Colon (tissue), 2 donors: ENCODE results near the gene PAK3.

Experiments used
- FAIRE-seq: peaks from 2 replicates; lab custom pipeline; 2012; peaks lifted over from hg19 to GRCh38; lab: Jason Lieb, UNC
- donor health status: control.
- donor health status: control.

The PAK3 gene

GRCh38 chrX:111131572-111131971 lies 35.6 kb downstream of the PAK3 start:
- FAIRE-seq = no peak

DNA sequence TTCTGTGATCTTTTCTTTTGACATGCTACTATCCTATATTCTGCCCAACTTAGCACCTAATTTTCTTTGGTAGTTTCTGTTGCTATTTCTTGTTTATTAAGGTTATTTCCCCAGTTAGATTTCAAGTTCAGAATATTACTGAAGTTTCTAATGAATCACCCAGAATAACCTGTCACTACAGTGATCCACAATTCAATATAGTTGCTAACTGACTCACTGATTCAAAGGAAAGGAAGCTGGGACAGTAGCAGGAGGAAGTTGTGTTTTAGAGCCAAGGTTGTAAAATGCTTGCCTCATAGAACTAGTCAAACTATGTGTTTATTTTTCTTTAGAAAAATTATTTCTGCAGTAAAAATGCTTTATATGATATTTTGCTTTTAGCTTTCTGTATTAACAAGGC lies 37.4 kb downstream of the PAK3 start:
- FAIRE-seq = no peak

DNA sequence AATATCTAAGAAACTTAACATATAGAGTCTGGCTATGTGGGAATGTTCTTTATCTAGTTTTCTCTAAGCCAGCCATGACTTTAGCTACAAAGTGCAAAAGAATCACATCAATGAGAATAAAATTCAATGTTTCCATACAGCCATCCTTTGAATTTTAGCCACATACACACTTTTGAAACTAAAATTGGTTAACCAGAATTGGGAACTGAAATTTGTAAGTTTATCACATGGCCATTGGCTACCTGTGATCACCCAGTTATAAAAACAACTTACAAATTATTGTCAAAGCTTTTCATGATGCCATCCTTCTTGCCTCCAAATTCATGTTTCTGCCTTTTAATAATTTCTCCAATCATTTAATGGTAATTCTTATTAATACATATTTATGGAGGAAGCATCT lies 49.9 kb downstream of the PAK3 start:
- FAIRE-seq = peak; percentile 43

GRCh38 chrX:111151764-111152163 lies 55.8 kb downstream of the PAK3 start:
- FAIRE-seq = no peak

- peak; percentile 88 for FAIRE-seq
Observed at GRCh38 chrX:111159232-111159631, 63.2 kb downstream of the PAK3 start.

- peak; percentile 51 for FAIRE-seq
Observed at GRCh38 chrX:111164728-111165127, 68.7 kb downstream of the PAK3 start.

GRCh38 chrX:111165902-111166301 lies 69.9 kb downstream of the PAK3 start:
- no peak for FAIRE-seq

- no peak for FAIRE-seq
Observed at GRCh38 chrX:111167334-111167733, 71.3 kb downstream of the PAK3 start.

- FAIRE-seq = peak; percentile 62
Observed at GRCh38 chrX:111168314-111168713, 72.3 kb downstream of the PAK3 start.

DNA sequence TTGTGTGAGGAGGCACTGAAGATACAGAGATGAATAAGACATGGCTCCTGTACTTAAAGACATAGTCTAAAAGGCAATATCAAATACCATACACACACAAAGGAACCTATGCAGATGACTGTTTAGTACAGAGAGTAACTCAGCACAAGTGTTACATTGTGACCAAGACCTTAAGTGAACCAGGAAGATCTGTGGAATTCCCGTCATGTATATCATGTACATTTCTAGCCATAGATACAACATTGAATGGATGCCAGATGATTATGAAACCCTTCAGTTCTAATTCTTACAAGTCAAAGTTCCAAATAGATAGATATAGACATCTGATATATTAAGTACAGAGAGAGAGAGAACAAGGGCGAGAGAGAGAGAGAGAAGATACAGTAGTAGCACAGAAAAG lies 73.2 kb downstream of the PAK3 start:
- no peak for FAIRE-seq

- no peak for FAIRE-seq
Observed at GRCh38 chrX:111170017-111170416, 74.0 kb downstream of the PAK3 start.

DNA sequence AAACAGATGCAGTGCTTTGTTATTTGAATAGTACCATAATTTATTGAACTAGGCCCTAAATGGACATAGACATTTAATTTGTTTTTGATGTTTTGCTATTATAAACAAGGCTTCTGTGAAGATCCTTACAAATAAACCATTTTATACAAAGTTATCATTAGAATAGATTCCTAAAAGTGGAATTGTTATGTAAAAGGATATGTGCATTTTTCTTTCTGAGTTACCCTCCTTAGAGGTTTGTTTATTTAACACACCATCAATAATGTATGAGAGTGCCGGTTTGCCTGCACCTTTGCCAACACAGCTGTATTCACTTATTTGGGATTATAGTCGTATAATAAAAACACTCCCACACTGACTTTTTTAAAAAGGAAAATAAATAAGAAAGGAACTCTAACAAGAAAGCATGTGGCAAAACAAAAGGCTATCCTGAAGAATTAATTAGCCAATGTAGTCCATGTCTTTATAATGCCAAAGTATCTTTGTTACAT lies 84.8 kb downstream of the PAK3 start:
- FAIRE-seq = no peak

GRCh38 chrX:111181951-111182350 lies 86.0 kb downstream of the PAK3 start:
- no peak for FAIRE-seq

GRCh38 chrX:111182997-111183396 lies 87.0 kb downstream of the PAK3 start:
- no peak for FAIRE-seq

GRCh38 chrX:111191598-111191997 lies 95.6 kb downstream of the PAK3 start:
- no peak for FAIRE-seq

DNA sequence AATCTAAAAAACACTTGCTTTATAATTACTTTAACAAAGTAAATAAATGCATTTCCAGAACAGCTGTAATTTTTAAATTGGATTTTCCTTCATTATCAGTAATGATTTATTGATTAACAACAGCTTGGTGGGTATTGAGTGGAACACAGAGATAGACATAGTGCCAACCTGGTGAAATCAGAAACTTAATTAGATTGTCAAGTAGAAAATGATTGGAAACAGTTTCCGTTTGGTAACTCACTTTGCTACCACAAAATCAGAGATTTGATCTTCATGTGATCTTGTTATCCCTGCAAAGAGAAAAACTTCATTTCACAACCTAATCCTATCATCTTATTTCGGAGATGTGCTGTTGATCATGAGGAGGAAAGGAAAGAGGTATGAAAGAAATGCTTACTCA lies 103.5 kb downstream of the PAK3 start:
- no peak for FAIRE-seq

DNA sequence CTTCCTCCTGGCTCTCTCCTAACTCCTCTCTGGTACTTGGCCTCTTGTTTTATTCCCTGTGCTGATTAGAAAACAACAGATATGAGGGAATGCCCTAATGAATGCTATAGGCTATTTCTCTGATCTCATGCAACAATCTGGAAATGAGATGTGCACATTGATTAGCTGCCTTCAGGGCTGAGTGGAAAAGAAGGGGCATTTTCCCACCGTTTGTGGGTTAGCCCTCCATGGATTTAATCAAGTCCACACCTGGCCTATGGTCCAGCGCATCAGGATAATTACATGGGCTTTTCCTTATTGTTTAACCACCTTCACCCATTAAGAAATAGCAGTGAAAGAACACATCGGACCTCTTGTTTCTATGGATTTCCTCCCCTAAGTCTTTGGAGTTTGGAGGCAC lies 104.3 kb downstream of the PAK3 start:
- no peak for FAIRE-seq

DNA sequence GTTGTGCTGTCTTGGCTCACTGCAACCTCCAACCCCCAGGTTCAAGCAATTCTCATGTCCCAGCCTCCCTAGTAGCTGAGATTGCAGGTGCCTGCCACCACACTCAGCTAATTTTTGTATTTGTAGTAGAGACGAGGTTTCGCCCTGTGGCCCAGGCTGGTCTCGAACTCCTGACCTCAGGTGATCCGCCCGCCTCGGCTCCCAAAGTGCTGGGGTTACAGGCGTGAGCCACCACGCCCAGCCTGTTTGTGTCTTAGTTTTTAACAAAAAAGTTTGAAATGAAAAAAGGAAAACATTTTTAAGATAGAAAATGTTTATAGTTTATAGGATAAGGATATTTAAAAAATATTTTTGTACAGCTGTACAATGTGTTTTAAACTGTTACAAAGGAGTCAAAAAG lies 111.9 kb downstream of the PAK3 start:
- FAIRE-seq = peak; percentile 93

GRCh38 chrX:111216293-111216801 lies 120.4 kb downstream of the PAK3 start:
- no peak for FAIRE-seq

- FAIRE-seq = peak; percentile 49
Observed at GRCh38 chrX:111244235-111244750, 148.3 kb downstream of the PAK3 start.

GRCh38 chrX:111254896-111255693 lies 159.1 kb downstream of the PAK3 start:
- FAIRE-seq = no peak

DNA sequence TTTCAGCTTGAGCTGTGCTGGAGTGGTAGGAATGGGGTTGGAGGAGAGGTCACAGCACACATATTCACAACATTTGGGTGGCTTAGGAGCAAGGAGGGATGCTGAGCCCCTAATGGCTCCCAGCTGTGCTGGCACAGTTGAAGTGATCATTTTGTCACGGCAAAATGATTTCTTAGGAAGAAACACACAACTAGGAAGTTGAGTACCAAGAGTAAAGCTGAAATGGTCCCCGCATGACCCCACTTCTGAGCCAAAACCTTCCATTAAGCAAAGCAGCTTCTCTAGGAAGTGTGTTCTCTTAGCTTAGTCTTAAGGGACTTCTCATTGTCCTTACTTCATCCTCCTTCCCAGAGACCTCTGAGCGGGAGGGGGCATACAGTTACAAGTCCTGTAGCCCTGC lies 161.7 kb downstream of the PAK3 start:
- FAIRE-seq = no peak

DNA sequence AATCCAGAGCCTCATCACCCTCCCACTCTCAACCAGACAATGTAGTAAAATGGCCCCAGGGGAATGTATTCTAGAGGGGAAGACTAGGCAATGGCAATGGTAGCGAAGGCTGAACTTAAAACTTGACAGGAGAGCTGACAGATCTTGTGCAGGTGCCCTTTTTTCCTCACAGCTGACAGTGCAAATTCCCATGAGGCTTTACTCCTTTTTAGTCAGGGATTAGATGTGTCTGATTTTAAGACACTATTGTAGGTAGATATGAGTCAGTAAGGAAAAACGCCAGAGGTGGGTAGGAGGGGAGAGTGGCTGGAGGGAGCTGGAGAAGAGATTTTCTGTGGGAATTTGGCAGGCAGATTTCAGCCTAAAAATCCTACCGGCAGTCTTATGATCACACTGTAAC lies 163.6 kb downstream of the PAK3 start:
- no peak for FAIRE-seq

GRCh38 chrX:111260451-111260850 lies 164.5 kb downstream of the PAK3 start:
- no peak for FAIRE-seq
